Activated naive CD8-positive, alpha-beta T cell treated with anti-CD3 and anti-CD28 coated beads, Interleukin-2, amount 10 ng/mL, durations not matched to agents 7 days and 5 days (primary cell): ENCODE measurements around the gene XKR7. TPM values are rescaled to one million over a fixed set of nuclear protein-coding genes. Genes with fewer than 3 reads are reported as not detected.

Experiments used
- ATAC-seq: fragments of 150-1000 bp; cut with Tn5 transposase; one replicate; pipeline ENCODE4 v1.10.0; 2021; ENCODE audit warnings: low read depth, moderate library complexity
- POLR2A ChIA-PET: fragments of 350-600 bp; sonication (Branson Sonifier 250); formaldehyde crosslinking; loops from one replicate; lab custom pipeline; 2021; ENCODE audit warnings: antibody characterized with exemption; lab: Charles Lee
- DNase-seq: peaks from one replicate; pipeline ENCODE4 v3.0.0; 2021
- H3K27ac Mint-ChIP-seq: one replicate; pipeline ENCODE4 v1.8.0; 2022; ENCODE audit warnings: mild to moderate bottlenecking, mixed read lengths
- H3K27me3 Mint-ChIP-seq: one replicate; pipeline ENCODE4 v1.8.0; 2022; ENCODE audit warnings: mild to moderate bottlenecking, moderate library complexity, mixed read lengths
- H3K36me3 Mint-ChIP-seq: one replicate; pipeline ENCODE4 v1.8.0; 2021; ENCODE audit warnings: mild to moderate bottlenecking, mixed read lengths
- H3K4me1 Mint-ChIP-seq: one replicate; pipeline ENCODE4 v1.8.0; 2021; ENCODE audit warnings: mixed read lengths
- H3K4me3 Mint-ChIP-seq: one replicate; pipeline ENCODE4 v1.8.0; 2022; ENCODE audit warnings: mild to moderate bottlenecking, moderate library complexity, mixed read lengths
- H3K9me3 Mint-ChIP-seq: one replicate; pipeline ENCODE4 v1.8.0; 2021; ENCODE audit warnings: mixed read lengths
- total RNA-seq, 2 experiments: library from RNA; stranded (reverse); gene quantifications; one replicate each; pipeline ENCODE4 v1.2.3, GENCODE V29; 2021

Gene XKR7
- total RNA-seq, 2 experiments from 2014 or later: not detected

GRCh38 chr20:32034581-32035425 lies 66.9 kb downstream of the XKR7 start:
- H3K27ac Mint-ChIP-seq: no peak overlapping the region
- ATAC-seq: no peak
- peaks cover 58% of the 10 kb centered on the region for H3K27me3 Mint-ChIP-seq
- H3K9me3 Mint-ChIP-seq: no peaks in the 10 kb centered on the region
- no peak overlapping the region for H3K4me3 Mint-ChIP-seq
- DNase-seq: no peak
- POLR2A ChIA-PET: no interaction called here
- H3K36me3 Mint-ChIP-seq: no peaks in the 10 kb centered on the region
- H3K4me1 Mint-ChIP-seq: peaks cover 2% of the 10 kb centered on the region

- ATAC-seq (no peak), DNase-seq (no peak)
- H3K4me1 Mint-ChIP-seq: peaks cover 2% of the 10 kb centered on the region
- H3K9me3 Mint-ChIP-seq: no peaks in the 10 kb centered on the region
- no peaks in the 10 kb centered on the region for H3K36me3 Mint-ChIP-seq
- H3K27ac Mint-ChIP-seq: no peak overlapping the region
- POLR2A ChIA-PET: no interaction called here
- peaks cover 52% of the 10 kb centered on the region for H3K27me3 Mint-ChIP-seq
- no peak overlapping the region for H3K4me3 Mint-ChIP-seq
Measured at GRCh38 chr20:32035426-32035779, 67.5 kb downstream of the XKR7 start.

- Mint-ChIP-seq H3K27me3 (peaks cover 56% of the 10 kb centered on the region), H3K27ac (no peak overlapping the region), H3K4me3 (no peak overlapping the region), H3K4me1 (peaks cover 2% of the 10 kb centered on the region), H3K36me3 (no peaks in the 10 kb centered on the region), H3K9me3 (no peaks in the 10 kb centered on the region)
- no peak for ATAC-seq
- no peak for DNase-seq
- POLR2A ChIA-PET: no interaction called here
Measured at GRCh38 chr20:32036252-32036651, 68.3 kb downstream of the XKR7 start.

GRCh38 chr20:32036716-32037485 lies 69.0 kb downstream of the XKR7 start:
- Mint-ChIP-seq H3K9me3 (no peaks in the 10 kb centered on the region), H3K27me3 (peaks cover 58% of the 10 kb centered on the region), H3K36me3 (no peaks in the 10 kb centered on the region), H3K27ac (no peak overlapping the region), H3K4me3 (no peak overlapping the region), H3K4me1 (peaks cover 2% of the 10 kb centered on the region)
- DNase-seq: no peak
- POLR2A ChIA-PET: no interaction called here
- ATAC-seq: no peak

GRCh38 chr20:32037929-32038328 lies 70.0 kb downstream of the XKR7 start:
- Mint-ChIP-seq H3K4me1 (peaks cover 2% of the 10 kb centered on the region), H3K27ac (no peak overlapping the region), H3K9me3 (no peaks in the 10 kb centered on the region), H3K4me3 (no peak overlapping the region), H3K36me3 (no peaks in the 10 kb centered on the region), H3K27me3 (peaks cover 61% of the 10 kb centered on the region)
- no peak for ATAC-seq
- no peak for DNase-seq
- POLR2A ChIA-PET: no interaction called here

- H3K27ac Mint-ChIP-seq: no peak overlapping the region
- peaks cover 62% of the 10 kb centered on the region for H3K27me3 Mint-ChIP-seq
- H3K36me3 Mint-ChIP-seq: no peaks in the 10 kb centered on the region
- no peaks in the 10 kb centered on the region for H3K9me3 Mint-ChIP-seq
- POLR2A ChIA-PET: no interaction called here
- peaks cover 2% of the 10 kb centered on the region for H3K4me1 Mint-ChIP-seq
- no peak for DNase-seq
- ATAC-seq: no peak
- no peak overlapping the region for H3K4me3 Mint-ChIP-seq
Measured at GRCh38 chr20:32040142-32040953, 72.4 kb downstream of the XKR7 start.

- no peak for ATAC-seq
- H3K27ac Mint-ChIP-seq: no peak overlapping the region
- no peaks in the 10 kb centered on the region for H3K36me3 Mint-ChIP-seq
- H3K4me1 Mint-ChIP-seq: peaks cover 2% of the 10 kb centered on the region
- POLR2A ChIA-PET: no interaction called here
- peaks cover 64% of the 10 kb centered on the region for H3K27me3 Mint-ChIP-seq
- no peaks in the 10 kb centered on the region for H3K9me3 Mint-ChIP-seq
- DNase-seq: no peak
- H3K4me3 Mint-ChIP-seq: no peak overlapping the region
Measured at GRCh38 chr20:32045999-32046398, 78.0 kb downstream of the XKR7 start.

GRCh38 chr20:32050324-32050841 lies 82.4 kb downstream of the XKR7 start:
- H3K27ac Mint-ChIP-seq: no peak overlapping the region
- H3K4me1 Mint-ChIP-seq: peaks cover 15% of the 10 kb centered on the region
- no peaks in the 10 kb centered on the region for H3K36me3 Mint-ChIP-seq
- ATAC-seq (no peak), DNase-seq (no peak)
- no peak overlapping the region for H3K4me3 Mint-ChIP-seq
- H3K27me3 Mint-ChIP-seq: peaks cover 74% of the 10 kb centered on the region
- no peaks in the 10 kb centered on the region for H3K9me3 Mint-ChIP-seq
- POLR2A ChIA-PET: no interaction called here

GRCh38 chr20:32050851-32051556 lies 83.1 kb downstream of the XKR7 start:
- H3K27me3 Mint-ChIP-seq: peaks cover 71% of the 10 kb centered on the region
- no peak for ATAC-seq
- H3K27ac Mint-ChIP-seq: no peak overlapping the region
- no peaks in the 10 kb centered on the region for H3K36me3 Mint-ChIP-seq
- POLR2A ChIA-PET: no interaction called here
- no peaks in the 10 kb centered on the region for H3K9me3 Mint-ChIP-seq
- peaks cover 15% of the 10 kb centered on the region for H3K4me1 Mint-ChIP-seq
- H3K4me3 Mint-ChIP-seq: peak overlapping the region; percentile 54
- no peak for DNase-seq

GRCh38 chr20:32051720-32052089 lies 83.8 kb downstream of the XKR7 start:
- H3K27me3 Mint-ChIP-seq: peaks cover 73% of the 10 kb centered on the region
- DNase-seq: no peak
- peaks cover 15% of the 10 kb centered on the region for H3K4me1 Mint-ChIP-seq
- H3K36me3 Mint-ChIP-seq: no peaks in the 10 kb centered on the region
- POLR2A ChIA-PET: no interaction called here
- ATAC-seq: no peak
- H3K9me3 Mint-ChIP-seq: no peaks in the 10 kb centered on the region
- H3K27ac Mint-ChIP-seq: no peak overlapping the region
- peak overlapping the region; percentile 54 for H3K4me3 Mint-ChIP-seq

- Mint-ChIP-seq H3K9me3 (no peaks in the 10 kb centered on the region), H3K4me1 (peaks cover 15% of the 10 kb centered on the region), H3K36me3 (no peaks in the 10 kb centered on the region), H3K4me3 (peak within 1 kb of the TSS; percentile 54), H3K27me3 (peaks cover 73% of the 10 kb centered on the region), H3K27ac (no peak within 1 kb of the TSS)
- POLR2A ChIA-PET: no interaction called here
- ATAC-seq (peak; percentile 54), DNase-seq (peak; percentile 36)
Measured at GRCh38 chr20:32052090-32052777, 84.3 kb downstream of the XKR7 start, which contains the start of gene HCK. TSS of gene HCK (plus strand) at chr20:32052242.

- ATAC-seq: no peak
- Mint-ChIP-seq H3K27me3 (peaks cover 76% of the 10 kb centered on the region), H3K36me3 (no peaks in the 10 kb centered on the region), H3K4me3 (peak overlapping the region; percentile 49), H3K9me3 (no peaks in the 10 kb centered on the region), H3K4me1 (peaks cover 15% of the 10 kb centered on the region), H3K27ac (no peak overlapping the region)
- no peak for DNase-seq
- POLR2A ChIA-PET: no interaction called here
Measured at GRCh38 chr20:32052778-32053362, 84.9 kb downstream of the XKR7 start.
